Central memory CD8-positive, alpha-beta T cell (primary cell): ENCODE results near the gene SUN1.
A peak's percentile ranks its signal among the peaks of the same experiment; 100 is the strongest.

Experiments used
- ATAC-seq: fragments of 150-1000 bp; cut with Tn5 transposase; replicated peaks from 2 replicates; pipeline ENCODE4 v1.10.0; 2022; ENCODE audit warnings: mild to moderate bottlenecking, moderate FRiP score, moderate number of reproducible peaks; ENCODE audit not compliant: poor library complexity, severe bottlenecking; ENCODE audit errors: extremely low read depth
- DNase-seq, 2 donors: peaks; one replicate each; pipeline ENCODE4 v3.0.0; 2021; ENCODE audit warnings: low spot score in 2 of 2
- H3K27ac Mint-ChIP-seq: one replicate; pipeline ENCODE4 v1.8.0; 2022; ENCODE audit warnings: low read depth, mild to moderate bottlenecking, moderate library complexity, mixed read lengths
- H3K27me3 Mint-ChIP-seq: one replicate; pipeline ENCODE4 v1.8.0; 2022; ENCODE audit warnings: mixed read lengths
- H3K36me3 Mint-ChIP-seq: one replicate; pipeline ENCODE4 v1.8.0; 2022; ENCODE audit warnings: mild to moderate bottlenecking, moderate library complexity, mixed read lengths; ENCODE audit not compliant: insufficient read depth
- H3K4me1 Mint-ChIP-seq: one replicate; pipeline ENCODE4 v1.8.0; 2022; ENCODE audit warnings: mixed read lengths
- H3K4me3 Mint-ChIP-seq: one replicate; pipeline ENCODE4 v1.8.0; 2022; ENCODE audit warnings: mild to moderate bottlenecking, moderate library complexity, mixed read lengths
- H3K9me3 Mint-ChIP-seq: one replicate; pipeline ENCODE4 v1.8.0; 2022; ENCODE audit warnings: mixed read lengths

SUN1 gene

GRCh38 chr7:881441-882234 lies 49.4 kb downstream of the SUN1 start:
- H3K4me3 Mint-ChIP-seq = no peak overlapping the region
- ATAC-seq = no peak
- H3K27ac Mint-ChIP-seq = no peak overlapping the region
- no peak for DNase-seq
- peaks cover 25% of the 10 kb centered on the region for H3K4me1 Mint-ChIP-seq
- no peaks in the 10 kb centered on the region for H3K27me3 Mint-ChIP-seq
- no peaks in the 10 kb centered on the region for H3K9me3 Mint-ChIP-seq
- peaks cover 32% of the 10 kb centered on the region for H3K36me3 Mint-ChIP-seq

- ATAC-seq (no peak), DNase-seq (no peak)
- H3K27ac Mint-ChIP-seq = no peak overlapping the region
- no peak overlapping the region for H3K4me3 Mint-ChIP-seq
- peaks cover 25% of the 10 kb centered on the region for H3K4me1 Mint-ChIP-seq
- H3K9me3 Mint-ChIP-seq = no peaks in the 10 kb centered on the region
- peaks cover 27% of the 10 kb centered on the region for H3K36me3 Mint-ChIP-seq
- H3K27me3 Mint-ChIP-seq = no peaks in the 10 kb centered on the region
Measured at GRCh38 chr7:882336-883035, 50.2 kb downstream of the SUN1 start.

GRCh38 chr7:883055-884021 lies 51.1 kb downstream of the SUN1 start:
- no peak for DNase-seq
- Mint-ChIP-seq H3K4me3 (no peak overlapping the region), H3K36me3 (peaks cover 25% of the 10 kb centered on the region), H3K9me3 (no peaks in the 10 kb centered on the region), H3K27me3 (no peaks in the 10 kb centered on the region), H3K27ac (no peak overlapping the region), H3K4me1 (peaks cover 25% of the 10 kb centered on the region)
- no peak for ATAC-seq

- Mint-ChIP-seq H3K9me3 (no peaks in the 10 kb centered on the region), H3K27ac (no peak overlapping the region), H3K36me3 (peaks cover 33% of the 10 kb centered on the region), H3K4me3 (no peak overlapping the region), H3K4me1 (peaks cover 25% of the 10 kb centered on the region), H3K27me3 (no peaks in the 10 kb centered on the region)
- DNase-seq (no peak), ATAC-seq (no peak)
Measured at GRCh38 chr7:884191-885003, 52.1 kb downstream of the SUN1 start.

- H3K4me3 Mint-ChIP-seq = no peak overlapping the region
- no peak for ATAC-seq
- no peak overlapping the region for H3K27ac Mint-ChIP-seq
- peaks cover 21% of the 10 kb centered on the region for H3K4me1 Mint-ChIP-seq
- H3K36me3 Mint-ChIP-seq = peaks cover 36% of the 10 kb centered on the region
- no peaks in the 10 kb centered on the region for H3K27me3 Mint-ChIP-seq
- H3K9me3 Mint-ChIP-seq = no peaks in the 10 kb centered on the region
- no peak for DNase-seq
Measured at GRCh38 chr7:885261-885892, 53.1 kb downstream of the SUN1 start.

- no peaks in the 10 kb centered on the region for H3K27me3 Mint-ChIP-seq
- DNase-seq = no peak
- peaks cover 41% of the 10 kb centered on the region for H3K36me3 Mint-ChIP-seq
- H3K27ac Mint-ChIP-seq = peak overlapping the region; percentile 3
- peaks cover 21% of the 10 kb centered on the region for H3K4me1 Mint-ChIP-seq
- ATAC-seq = no peak
- no peaks in the 10 kb centered on the region for H3K9me3 Mint-ChIP-seq
- H3K4me3 Mint-ChIP-seq = no peak overlapping the region
Measured at GRCh38 chr7:885893-886625, 53.8 kb downstream of the SUN1 start.

- Mint-ChIP-seq H3K4me1 (peaks cover 18% of the 10 kb centered on the region), H3K27ac (peak overlapping the region; percentile 3), H3K27me3 (no peaks in the 10 kb centered on the region), H3K4me3 (no peak overlapping the region), H3K9me3 (no peaks in the 10 kb centered on the region), H3K36me3 (peaks cover 43% of the 10 kb centered on the region)
- DNase-seq = no peak
- ATAC-seq = no peak
Measured at GRCh38 chr7:886626-887487, 54.6 kb downstream of the SUN1 start.

GRCh38 chr7:887488-887820 lies 55.2 kb downstream of the SUN1 start:
- Mint-ChIP-seq H3K9me3 (no peaks in the 10 kb centered on the region), H3K27ac (no peak overlapping the region), H3K27me3 (no peaks in the 10 kb centered on the region), H3K36me3 (peaks cover 43% of the 10 kb centered on the region), H3K4me1 (peaks cover 14% of the 10 kb centered on the region), H3K4me3 (no peak overlapping the region)
- ATAC-seq = no peak
- no peak for DNase-seq

GRCh38 chr7:888081-889024 lies 56.1 kb downstream of the SUN1 start:
- Mint-ChIP-seq H3K36me3 (peaks cover 41% of the 10 kb centered on the region), H3K4me3 (no peak overlapping the region), H3K27ac (peak overlapping the region; percentile 44), H3K4me1 (peaks cover 15% of the 10 kb centered on the region), H3K9me3 (no peaks in the 10 kb centered on the region), H3K27me3 (no peaks in the 10 kb centered on the region)
- ATAC-seq (no peak), DNase-seq (no peak)

- no peaks in the 10 kb centered on the region for H3K9me3 Mint-ChIP-seq
- ATAC-seq (no peak), DNase-seq (no peak)
- no peak overlapping the region for H3K4me3 Mint-ChIP-seq
- H3K4me1 Mint-ChIP-seq = peaks cover 15% of the 10 kb centered on the region
- peaks cover 46% of the 10 kb centered on the region for H3K36me3 Mint-ChIP-seq
- H3K27me3 Mint-ChIP-seq = no peaks in the 10 kb centered on the region
- H3K27ac Mint-ChIP-seq = peak overlapping the region; percentile 44
Measured at GRCh38 chr7:889025-889390, 56.7 kb downstream of the SUN1 start.
